NCI-H2171 (cell line): Measurements from ENCODE around the gene GGN.
"Not testable (repeated sequence)": the region's sequence is repeated elsewhere in the genome, so short reads cannot be mapped to it uniquely, and the experiment has no call there.

ENCODE experiments used
- DNase-seq: peaks from one replicate; lab custom pipeline; 2025; lab: John Stamatoyannopoulos, UW

GGN gene, protein sequence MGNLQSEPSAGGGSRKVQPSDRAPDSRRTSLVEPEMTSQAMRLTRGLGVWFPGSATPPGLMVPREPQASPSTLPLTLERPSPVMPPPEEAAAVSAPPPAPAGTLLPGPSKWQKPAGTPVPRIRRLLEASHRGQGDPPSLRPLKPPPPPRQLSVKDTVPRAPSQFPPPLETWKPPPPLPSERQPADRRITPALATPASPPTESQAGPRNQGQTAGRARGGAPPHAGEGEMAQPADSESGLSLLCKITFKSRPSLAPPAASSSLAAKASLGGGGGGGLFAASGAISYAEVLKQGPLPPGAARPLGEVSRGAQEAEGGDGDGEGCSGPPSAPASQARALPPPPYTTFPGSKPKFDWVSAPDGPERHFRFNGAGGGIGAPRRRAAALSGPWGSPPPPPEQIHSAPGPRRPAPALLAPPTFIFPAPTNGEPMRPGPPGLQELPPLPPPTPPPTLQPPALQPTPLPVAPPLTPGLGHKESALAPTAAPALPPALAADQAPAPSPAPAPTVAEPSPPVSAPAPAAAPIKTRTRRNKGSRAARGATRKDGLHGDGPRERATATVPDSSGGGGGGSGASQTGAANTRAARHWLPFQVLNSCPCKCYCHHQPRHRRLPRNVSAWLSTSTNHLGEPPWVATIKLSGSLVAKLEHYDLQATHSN

GRCh38 chr19:38387550-38388348, at the start of gene GGN:
Gene GGN, minus strand, starts transcription at chr19:38388034. Its CDS starts 773 bp downstream, at chr19:38387261.
- DNase-seq: peak; percentile 91

- DNase-seq: no peak
Observed at GRCh38 chr19:38437295-38437694, 49.5 kb upstream of the GGN start.

DNA sequence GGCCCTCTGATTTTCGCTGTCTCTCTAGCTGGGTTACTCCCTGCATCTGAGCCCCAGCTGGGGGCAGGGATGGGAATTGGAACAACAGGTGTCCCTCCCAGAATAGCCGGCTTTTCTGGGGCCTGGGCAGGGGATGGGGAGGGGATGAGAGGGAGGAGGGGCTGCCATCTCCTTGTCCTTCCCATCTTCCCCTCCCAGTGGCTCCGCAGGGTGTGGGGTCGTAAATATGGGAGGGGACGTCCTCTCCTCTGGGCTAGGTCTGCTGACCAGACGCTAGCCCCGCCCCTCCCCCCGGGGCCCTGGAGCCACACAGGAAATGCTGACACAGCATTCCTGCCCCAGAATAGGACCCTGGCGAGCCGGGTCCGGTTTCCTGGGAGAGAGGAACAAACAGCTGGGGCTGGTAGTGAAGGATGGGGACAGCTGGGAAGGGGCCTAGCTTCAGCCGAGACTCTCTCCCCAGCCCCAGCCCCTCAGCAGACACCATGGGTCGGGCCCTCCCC, 46.8 kb upstream of the GGN start:
- no peak for DNase-seq

DNA sequence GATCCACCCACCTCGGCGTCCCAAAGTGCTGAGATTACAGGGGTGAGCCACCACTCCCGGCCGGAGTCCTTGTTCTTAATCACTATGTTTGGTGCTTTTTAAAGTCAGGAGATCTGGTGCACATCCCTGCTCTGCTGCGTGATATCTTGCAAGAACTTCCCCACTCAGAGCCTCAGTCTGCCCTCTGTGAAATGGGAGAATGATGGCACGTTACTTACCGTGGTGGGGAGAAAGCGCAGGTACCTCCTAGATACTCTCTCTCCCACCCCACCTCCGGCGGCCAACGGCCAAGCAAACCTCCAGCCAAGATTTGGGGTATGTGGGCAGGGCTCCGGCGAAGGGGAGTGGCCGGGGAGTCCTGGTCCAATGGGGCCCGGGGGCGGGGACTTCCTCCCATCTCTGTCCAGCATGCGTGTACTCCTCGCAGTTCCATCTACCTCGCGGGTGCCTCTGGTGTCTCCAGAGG, 45.5 kb upstream of the GGN start, which contains the start of gene RYR1:
TSS of gene RYR1 (plus strand) at position 424 of the 466 bp plus-strand sequence. CDS start 139 bp downstream, outside the sequence.
- no peak for DNase-seq

DNA sequence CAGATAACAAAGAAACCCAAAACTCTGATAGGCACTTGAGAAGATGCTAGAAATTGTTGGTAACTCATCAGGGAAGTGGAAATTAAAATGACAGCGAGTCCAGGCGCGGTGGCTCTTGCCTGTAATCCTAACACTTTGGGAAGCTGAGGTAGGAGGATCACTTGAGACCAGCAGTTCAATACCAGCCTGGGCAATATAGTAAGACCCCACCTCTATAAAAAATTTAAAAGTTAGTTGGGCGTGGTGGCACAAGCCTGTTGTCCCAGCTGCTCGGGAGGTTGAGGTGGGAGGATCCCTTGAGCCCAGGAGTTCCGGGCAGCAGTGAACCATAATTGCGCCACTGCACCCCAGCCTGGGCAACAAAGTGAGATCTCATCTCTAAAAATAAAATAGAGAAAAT, 43.1 kb upstream of the GGN start:
- no peak for DNase-seq

- no peak for DNase-seq
Observed at GRCh38 chr19:38429811-38430156, 42.0 kb upstream of the GGN start.

DNA sequence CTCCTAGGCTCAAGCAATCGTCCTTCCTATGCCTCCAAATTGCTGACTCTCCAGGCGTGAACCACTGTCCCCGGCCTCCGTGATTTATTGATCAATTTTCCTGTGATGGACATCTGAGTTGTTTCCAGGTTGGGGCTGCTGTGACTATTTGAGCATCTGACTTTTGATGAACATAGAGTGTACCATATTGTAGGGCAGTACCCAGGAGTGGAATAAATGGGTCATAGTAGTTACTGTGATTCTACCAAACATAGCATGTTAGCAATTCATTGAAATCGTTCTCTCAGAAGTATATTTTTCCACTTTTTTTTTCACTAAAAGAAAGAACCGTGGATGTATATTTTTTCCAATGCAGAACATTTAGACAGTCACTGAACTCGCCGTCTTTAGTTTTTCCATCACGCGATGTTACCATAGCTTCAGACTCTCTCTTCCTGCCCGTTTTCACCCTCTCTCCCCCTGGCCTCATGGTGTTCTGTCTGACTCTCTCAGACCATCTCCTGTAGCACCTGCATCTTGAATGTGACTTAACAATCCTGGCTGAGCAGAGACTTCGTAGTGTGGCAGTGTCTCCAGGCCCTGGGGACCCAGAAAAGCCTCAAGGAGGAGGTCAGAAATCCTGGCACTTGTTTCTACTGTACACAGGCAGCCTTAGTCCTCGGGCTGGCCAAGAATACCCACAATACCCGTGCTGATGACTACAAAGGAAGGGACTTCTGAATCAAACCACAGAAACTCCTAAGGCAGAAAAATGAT, 41.4 kb upstream of the GGN start:
- DNase-seq: no peak

DNA sequence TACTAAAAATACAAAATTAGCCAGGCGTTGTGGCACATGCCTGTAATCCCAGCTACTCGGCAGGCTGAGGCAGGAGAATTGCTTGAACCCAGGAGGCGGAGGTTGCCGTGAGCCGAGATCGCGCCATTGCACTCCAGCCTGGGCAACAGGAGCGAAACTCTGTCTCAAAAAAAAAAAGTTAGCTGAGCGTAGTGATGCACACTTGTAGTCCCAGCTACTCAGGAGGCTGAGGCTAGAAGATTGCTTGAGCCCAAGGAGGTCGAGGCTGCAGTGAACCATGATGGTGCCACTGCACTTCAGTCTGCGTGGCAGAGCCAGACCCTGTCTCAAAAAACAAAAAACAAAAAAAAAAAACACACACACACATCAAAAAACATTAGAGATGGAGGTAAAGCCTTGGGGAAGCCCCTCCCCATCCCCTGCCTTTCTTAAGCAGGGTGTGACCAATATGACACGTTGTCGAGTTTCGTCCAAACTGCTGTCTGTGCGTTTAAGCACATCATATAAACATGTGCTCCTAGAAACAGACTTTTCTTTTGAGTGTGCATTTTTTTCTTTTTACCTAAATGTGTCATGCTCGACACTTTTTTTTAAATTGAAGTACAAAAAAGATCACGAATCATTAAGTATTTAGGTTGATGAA, 39.3 kb upstream of the GGN start:
- not testable (repeated sequence) for DNase-seq

- DNase-seq: no peak
Observed at GRCh38 chr19:38425810-38426466, 38.1 kb upstream of the GGN start, which contains the start of gene RASGRP4. Gene RASGRP4, minus strand, starts transcription at chr19:38426219. Its CDS starts 128 bp downstream, at chr19:38426091.

GRCh38 chr19:38425222-38425809, 37.5 kb upstream of the GGN start:
- no peak for DNase-seq

- DNase-seq: no peak
Observed at GRCh38 chr19:38424272-38424671, 36.4 kb upstream of the GGN start.

DNA sequence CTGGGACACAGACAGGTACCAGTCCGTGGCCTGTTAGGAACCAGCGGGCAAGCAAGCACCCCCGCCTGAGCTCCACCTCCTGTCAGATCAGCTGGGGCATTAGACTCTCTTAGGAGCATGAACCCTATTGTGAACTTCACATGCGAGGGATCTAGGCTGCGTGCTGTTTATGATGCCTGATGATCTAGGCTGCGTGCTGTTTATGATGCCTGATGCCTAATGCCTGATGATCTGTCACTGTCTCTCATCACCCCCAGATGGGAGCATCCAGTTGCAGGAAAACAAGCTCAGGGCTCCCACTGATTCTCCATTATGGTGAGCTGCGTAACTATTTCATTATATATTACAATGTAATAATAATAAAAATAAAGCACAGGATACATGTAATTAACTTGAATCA, 34.6 kb upstream of the GGN start:
- no peak for DNase-seq

DNA sequence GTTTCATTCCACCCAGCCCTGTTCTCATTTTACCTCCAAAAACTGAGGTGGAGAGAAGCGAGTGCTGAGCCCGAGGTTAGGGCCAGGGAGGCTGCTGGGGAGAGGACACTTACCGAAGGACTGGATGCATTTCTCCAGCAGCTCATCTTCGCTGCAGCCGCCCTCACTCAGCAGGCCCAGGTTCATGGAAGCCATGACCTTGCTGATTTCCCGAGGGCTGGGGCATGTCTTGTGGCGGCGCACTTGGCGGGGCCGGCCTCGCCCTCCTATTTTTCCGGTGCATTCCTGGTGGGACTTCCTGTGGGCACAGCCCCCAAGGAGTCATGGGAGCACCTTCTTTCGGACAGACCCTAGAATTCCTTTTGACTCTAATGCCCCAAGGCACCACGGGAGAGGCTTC, 34.0 kb upstream of the GGN start:
- DNase-seq: no peak

DNA sequence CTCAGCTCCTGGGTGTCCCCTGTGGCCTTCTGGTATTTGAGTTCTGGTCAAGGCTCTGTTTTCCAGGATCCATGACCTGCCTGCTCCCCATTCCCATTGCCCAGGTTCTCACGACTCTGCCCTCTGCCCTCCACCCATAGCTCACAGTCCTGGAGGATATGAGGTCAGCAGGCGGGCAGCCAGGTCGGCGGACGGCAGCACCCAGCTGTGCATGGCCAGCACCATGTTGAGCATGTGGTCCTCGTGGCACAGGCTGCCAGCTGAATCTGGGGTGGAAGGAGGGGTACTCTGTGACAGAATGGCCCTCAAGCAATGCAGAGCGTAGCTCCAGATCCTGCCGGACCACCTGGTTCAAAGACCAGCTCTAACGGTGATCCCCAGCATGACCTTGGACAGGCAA, 33.1 kb upstream of the GGN start:
- no peak for DNase-seq

GRCh38 chr19:38417544-38418506, 30.0 kb upstream of the GGN start:
- peak; percentile 45 for DNase-seq

GRCh38 chr19:38417146-38417543, 29.3 kb upstream of the GGN start:
- no peak for DNase-seq

- DNase-seq: no peak
Observed at GRCh38 chr19:38413416-38413815, 25.6 kb upstream of the GGN start.

DNA sequence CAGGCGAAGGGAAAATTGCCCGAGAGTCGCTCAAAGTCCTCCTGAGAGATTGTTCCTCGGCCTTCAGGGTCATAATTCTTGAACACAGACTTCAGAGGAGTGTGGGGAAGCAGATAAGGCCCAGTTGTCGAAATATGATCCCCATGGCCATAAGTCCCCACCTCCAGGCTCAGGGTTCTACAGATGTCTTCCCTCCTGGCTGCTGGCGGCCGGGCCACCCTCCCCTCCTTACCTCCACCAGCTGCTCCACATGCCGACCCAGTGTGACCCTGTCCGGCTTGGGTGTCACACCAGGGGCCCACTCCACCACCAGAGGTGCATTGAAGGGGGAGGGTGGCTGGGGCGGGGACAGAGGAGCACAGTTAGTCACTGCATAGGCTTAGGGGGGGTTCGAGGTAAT, 25.1 kb upstream of the GGN start:
- DNase-seq: no peak

- DNase-seq: no peak
Observed at GRCh38 chr19:38412491-38412890, 24.7 kb upstream of the GGN start.
